Effector CD8-positive, alpha-beta T cell (primary cell): ENCODE results near the gene MYH9.
"Not testable (repeated sequence)": the region's sequence is repeated elsewhere in the genome, so short reads cannot be mapped to it uniquely, and the experiment has no call there.

Experiments
- DNase-seq: peaks from one replicate; lab custom pipeline; 2025; lab: John Stamatoyannopoulos, UW

Gene MYH9

DNA sequence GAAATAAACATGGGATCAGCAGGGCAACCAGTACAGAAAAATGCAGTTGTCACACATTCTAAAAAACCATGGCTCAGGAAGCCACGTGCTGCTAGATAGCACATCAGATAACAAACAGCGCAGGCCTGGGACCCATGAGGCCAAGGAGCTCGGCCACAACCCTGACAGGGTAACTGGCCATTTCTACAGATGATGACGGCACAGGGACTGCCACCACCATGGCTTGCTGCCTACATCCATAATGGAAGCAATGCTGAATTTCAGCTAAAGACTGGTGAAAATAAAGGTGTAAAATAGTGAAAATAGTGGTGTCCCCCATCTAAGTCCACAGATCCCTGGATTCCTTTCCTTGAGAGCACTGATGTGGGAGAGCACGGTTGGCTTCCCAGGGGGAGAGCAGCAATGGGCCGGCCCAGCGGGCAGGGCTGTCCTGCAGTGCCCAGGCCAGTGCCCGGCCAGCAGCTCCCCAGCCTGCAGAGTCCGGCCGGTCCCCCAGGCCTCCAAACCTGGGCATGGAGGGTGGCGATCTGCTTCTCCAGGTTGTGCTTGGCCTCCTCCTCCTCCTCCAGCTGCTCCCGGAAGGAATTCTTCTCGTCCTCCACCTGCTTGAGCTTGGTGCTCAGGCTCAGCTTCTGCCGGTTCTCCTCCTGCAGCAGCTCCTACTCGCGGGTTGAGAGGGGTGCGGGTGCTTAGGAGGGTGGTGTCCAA, 94.8 kb downstream of the MYH9 start:
- DNase-seq: no peak

DNA sequence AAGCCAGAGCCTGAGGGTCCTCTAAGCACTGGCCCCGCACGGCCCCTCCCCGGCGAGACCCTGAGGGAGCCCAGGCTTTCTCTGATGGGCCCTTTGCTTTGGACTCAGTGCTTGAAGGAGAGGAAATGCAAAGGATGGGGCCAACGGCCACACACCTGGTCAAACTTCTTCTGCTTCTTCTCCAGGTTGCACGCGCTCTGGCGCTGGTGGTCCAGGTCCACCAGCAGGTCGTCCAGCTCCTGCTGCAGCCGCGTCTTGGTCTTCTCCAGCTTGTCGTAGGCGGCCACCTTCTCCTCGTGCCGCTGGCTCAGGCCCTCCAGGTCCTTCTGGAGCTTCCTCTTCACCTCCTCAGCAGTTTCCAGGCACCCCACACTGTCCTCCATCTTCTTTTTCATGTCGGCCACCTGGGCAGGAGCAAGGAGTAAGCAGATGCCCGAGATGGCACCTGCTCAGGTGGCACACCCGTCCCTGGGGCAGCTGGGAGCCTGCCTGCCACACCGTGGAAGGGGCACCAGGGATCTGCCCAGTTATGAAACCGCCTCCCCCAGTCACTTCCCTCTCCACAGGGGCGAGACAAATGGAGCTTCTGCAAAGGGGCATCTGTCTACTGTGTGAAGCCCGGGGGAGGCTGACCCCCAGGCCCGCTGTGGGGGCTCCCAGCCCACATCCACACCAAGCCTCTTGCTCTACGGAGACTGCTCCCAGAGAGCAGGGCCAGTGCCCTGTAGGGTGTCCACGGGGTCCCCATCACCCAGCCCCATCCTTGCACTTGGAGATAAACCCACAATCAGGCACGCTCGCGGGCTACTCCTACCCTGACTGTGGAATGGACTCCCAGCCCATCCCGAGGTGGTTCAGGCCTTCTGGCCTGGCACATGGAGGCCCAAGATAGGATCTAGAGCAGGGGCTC, 95.7 kb downstream of the MYH9 start:
- DNase-seq: no peak

DNA sequence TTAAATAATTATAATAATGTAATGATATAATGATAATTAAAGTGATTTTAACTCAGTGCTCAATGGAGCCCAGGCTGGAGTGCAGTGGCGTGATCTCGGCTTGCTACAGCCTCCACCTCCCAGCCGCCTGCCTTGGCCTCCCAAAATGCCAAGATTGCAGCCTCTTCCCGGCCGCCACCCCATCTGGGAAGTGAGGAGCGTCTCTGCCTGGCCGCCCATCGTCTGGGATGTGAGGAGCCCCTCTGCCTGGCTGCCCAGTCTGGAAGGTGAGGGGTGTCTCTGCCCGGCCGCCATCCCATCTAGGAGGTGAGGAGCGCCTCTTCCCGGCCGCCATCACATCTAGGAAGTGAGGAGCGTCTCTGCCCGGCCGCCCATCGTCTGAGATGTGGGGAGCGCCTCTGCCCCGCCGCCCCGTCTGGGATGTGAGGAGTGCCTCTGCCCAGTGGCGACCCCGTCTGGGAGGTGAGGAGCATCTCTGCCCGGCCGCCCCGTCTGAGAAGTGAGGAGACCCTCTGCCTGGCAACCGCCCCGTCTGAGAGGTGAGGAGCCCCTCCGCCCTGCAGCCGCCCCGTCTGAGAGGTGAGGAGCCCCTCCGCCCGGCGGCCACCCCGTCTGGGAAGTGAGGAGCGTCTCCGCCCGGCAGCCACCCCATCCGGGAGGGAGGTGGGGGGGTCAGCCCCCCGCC, 97.2 kb downstream of the MYH9 start:
- not testable (repeated sequence) for DNase-seq

DNA sequence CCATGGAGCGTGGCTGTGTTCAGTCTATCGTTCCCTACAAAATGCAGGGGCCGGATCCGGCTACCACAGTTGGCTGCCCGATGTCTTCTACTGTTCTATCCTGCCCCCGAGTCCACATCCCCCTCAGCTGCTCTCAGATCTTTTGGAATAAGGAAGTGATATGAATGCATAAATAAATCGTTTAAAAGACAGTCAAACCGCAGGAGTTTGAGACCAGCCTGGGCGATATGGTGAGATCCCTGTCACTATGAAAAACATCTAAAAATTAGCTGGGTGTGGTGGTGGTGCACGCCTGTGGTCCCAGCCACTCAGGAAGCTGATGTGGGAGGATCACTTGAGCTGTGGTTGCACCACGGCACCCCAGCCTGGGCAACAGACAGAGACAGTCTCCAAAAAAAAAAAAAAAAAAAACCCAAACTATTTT, 97.8 kb downstream of the MYH9 start:
- not testable (repeated sequence) for DNase-seq

DNA sequence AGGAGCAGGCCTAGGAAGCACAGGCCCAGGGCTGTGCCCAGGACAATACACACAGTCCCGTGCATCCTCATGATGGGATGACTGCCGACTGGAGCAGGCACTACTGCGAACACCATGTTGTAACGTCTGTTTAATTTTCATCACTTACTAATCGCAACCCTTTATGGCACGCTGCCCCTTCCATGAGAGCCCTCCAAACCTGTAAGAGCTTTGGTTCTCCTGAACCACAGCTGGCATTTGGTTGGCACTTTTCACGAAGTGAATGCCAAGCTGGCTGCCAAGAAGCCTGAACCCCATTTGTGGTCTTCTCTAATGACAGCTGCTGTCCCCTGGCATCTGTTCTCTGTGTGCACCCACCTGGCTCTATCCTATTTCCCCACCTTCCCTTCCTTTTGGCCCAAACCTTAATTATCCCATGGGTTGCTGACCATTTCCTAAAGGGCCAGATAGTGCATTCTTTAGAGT, 98.3 kb downstream of the MYH9 start:
- no peak for DNase-seq

GRCh38 chr22:36288571-36289405, 99.0 kb downstream of the MYH9 start:
- no peak for DNase-seq

DNA sequence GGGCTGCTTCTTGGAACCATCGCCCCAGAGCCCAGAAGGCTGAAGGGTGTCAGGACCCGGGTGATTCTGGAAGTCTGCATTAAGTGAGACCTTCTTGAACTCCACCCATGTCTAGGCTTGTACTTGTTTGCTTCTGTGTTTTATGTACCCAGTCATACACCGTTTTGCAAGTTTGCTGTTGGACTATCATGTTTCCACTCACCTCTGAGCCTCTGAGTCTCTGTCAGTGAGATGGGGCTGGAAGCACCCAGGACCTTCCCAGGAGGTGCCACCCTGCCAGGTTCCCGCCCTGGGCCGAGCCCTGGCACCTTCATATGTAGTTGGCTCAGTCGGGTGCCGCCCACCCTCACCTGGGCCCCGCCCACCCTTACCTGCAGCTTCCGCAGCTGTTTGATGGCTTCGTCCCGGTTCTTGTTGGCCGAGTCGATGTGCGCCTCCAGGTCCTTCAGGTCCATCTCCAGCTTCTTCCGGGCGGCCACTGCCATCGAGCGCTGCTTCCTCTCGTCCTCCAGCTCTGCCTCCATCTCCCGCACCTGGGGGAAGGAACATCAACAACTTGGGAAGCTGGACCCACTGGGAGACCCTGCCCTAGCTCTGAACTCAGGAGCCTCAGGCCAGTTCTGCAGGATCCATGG, 99.8 kb downstream of the MYH9 start:
- DNase-seq: no peak

- DNase-seq: peak; percentile 53
These were observed 101.4 kb downstream of the MYH9 start for GRCh38 chr22:36286096-36286957.

DNA sequence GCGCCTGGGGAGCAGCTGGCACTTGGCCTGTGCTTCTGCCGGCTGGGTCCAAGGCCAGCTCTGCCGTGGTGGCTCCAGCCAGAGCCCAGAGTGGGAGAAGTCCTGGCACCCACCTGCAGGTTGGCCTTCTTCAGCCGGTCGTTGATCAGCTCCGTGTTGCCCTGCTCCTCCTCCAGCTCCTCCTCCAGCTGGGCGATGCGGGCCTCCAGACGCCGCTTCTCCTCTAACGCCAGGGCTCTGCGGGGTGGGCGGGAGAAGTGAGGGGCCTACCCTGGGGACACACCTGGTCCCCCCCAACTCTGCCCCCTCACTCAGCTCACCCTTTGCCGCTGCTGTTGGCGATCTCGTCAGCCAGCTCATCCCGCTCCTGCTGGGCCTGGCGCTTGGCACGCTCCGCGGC, 102.2 kb downstream of the MYH9 start:
- DNase-seq: no peak

DNA sequence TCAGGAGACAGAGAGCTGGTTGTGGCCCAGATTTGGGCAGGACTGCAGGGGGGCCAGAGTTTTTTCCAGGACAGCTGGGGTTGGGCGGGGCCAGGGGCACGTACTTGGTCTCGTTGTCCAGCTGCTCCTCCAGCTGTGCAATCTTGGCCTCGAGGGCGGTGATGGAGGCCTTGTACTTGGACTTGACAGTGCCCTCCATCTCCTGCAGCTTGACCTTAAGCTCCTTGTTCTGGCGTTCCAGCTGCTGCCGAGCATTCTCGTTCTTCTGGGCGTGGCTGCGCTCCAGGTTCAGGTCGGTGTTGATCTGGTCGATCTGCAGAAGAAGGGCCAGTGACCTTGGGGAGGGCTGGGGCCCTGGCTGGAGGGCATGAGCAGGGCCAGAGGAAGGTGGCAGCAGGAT, 102.8 kb downstream of the MYH9 start:
- no peak for DNase-seq

DNA sequence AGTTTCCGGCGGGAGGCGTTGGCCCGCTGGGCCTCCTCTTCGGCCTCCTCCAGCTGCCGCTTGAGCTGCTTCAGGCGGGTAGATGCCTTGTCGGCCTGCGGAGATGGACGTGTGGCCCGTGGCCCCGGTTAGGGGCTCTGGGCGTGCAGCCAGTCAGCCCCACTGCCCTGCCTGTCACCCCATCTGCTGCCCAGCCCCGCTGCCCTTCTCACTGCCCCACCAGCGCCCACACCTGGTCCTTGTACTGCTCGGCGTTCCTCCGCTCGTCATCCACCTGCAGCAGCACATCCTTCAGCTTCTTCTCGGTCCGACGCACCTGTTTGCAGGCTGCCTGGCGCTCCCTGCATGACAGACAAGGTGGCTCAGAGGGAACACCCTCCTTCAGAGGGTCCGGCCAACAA, 103.6 kb downstream of the MYH9 start:
- no peak for DNase-seq

DNA sequence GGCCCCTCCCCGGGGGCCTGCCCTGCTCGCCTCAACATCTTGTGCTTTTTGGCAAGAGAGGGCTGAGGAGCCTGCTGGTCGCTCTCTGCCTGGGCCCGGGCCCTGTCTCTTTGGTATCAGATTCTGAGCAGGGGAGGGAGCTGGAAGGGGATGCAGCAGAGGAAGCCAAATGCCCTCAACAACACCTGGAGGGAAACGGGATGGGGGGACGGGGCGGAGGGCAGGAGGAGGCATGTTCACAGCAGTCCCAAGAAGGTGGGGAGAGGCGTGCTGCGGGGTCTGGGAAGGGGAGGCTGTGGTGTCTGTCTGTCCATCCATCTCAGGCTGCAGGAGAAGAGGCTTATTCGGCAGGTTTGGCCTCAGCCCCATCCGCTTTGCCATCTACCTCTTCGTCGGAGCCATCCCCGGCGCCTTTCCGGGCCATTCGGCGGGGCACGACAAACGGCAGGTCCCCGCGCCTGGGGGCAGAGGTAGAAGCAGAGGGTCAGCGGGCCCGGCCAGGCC, 105.4 kb downstream of the MYH9 start:
- no peak for DNase-seq

- no peak for DNase-seq
These were observed 105.9 kb downstream of the MYH9 start for GRCh38 chr22:36281781-36282327.

- no peak for DNase-seq
These were observed 107.4 kb downstream of the MYH9 start for GRCh38 chr22:36280379-36280778.

DNA sequence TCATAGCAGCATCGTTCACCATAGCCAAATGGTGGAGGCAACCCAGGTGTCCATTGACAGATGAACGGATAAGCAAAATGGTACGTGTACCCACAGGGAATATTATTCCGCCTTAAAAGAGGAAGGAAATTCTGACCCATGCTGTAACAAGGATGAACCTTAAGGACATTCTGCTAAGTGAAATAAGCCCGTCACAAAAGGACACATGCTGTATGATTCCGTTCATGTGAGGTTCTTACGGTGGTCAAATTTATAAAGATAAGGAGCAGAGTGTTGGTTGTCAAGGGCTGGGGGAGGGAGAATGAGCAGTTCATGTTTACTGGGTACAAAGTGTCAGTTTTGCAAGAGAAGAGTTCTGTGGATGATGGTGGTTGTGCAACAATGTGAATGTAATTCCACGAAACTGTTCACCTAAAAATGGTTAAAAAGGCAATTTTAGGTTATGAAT, 108.5 kb downstream of the MYH9 start:
- no peak for DNase-seq

GRCh38 chr22:36277482-36278291, 110.1 kb downstream of the MYH9 start:
- DNase-seq: peak; percentile 35

DNA sequence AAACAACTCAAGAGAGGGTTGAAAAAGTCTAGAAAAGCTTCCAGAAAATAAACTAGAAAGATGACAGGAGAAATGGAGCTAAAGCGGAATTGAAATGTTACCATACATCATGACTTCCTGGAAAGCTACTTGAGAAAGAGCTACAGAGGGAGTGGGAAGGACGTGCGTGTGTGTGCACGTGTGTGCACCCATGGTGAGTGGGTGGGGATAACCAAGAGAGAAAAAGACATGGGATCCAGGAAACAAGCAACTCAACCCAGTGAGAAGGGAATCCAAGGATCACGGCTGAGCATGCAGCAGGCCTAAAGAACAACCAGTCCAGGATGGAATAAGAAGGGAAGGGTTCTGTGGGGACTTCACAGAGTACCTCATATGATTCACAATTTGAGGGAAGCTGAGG, 113.2 kb downstream of the MYH9 start:
- DNase-seq: no peak

GRCh38 chr22:36271951-36272350, 115.8 kb downstream of the MYH9 start:
- DNase-seq: not testable (repeated sequence)

GRCh38 chr22:36271231-36271630, 116.5 kb downstream of the MYH9 start:
- not testable (repeated sequence) for DNase-seq
